IMR-90 (cell line): Measurements from ENCODE around the gene UBLCP1.

Experiments used
- BHLHE40 ChIP-seq: fragments of 150-350 bp; IDR thresholded peaks from 2 replicates; pipeline ENCODE4 v1.6.1; 2016; ENCODE audit warnings: mild to moderate bottlenecking, low read depth, low read length
- CEBPB ChIP-seq: IDR thresholded peaks from 2 replicates; pipeline ENCODE4 v1.6.1; 2012; ENCODE audit warnings: low read depth, low read length, improper control_type of control experiment
- CHD1 ChIP-seq: IDR thresholded peaks from 2 replicates; pipeline ENCODE4 v1.6.1; 2012; ENCODE audit warnings: low read depth, low read length, improper control_type of control experiment
- CTCF ChIP-seq: conservative IDR thresholded peaks from 2 replicates; pipeline ENCODE4 v1.5.1; 2012; ENCODE audit warnings: mild to moderate bottlenecking, low read depth, low read length, improper control_type of control experiment
- MAFK ChIP-seq: IDR thresholded peaks from 2 replicates; pipeline ENCODE4 v1.6.1; 2012; ENCODE audit warnings: low read depth, low read length, improper control_type of control experiment
- MAZ ChIP-seq: IDR thresholded peaks from 2 replicates; pipeline ENCODE4 v1.6.1; 2012; ENCODE audit warnings: low read depth, mild to moderate bottlenecking, low read length, improper control_type of control experiment, moderate library complexity, borderline replicate concordance
- MXI1 ChIP-seq: IDR thresholded peaks from 2 replicates; pipeline ENCODE4 v1.6.1; 2012; ENCODE audit warnings: low read depth, mild to moderate bottlenecking, low read length, moderate library complexity, borderline replicate concordance
- NFE2L2 ChIP-seq: fragments of 150-350 bp; IDR thresholded peaks from 2 replicates; pipeline ENCODE4 v1.6.1; 2016; ENCODE audit warnings: low read depth, mild to moderate bottlenecking, low read length
- POLR2A ChIP-seq: IDR thresholded peaks from 2 replicates; pipeline ENCODE4 v1.6.1; 2012; ENCODE audit warnings: mild to moderate bottlenecking, low read depth, low read length
- RAD21 ChIP-seq: IDR thresholded peaks from 2 replicates; pipeline ENCODE4 v1.6.1; 2012; ENCODE audit warnings: low read length, improper control_type of control experiment
- RCOR1 ChIP-seq: IDR thresholded peaks from 2 replicates; pipeline ENCODE4 v1.6.1; 2012; ENCODE audit warnings: mild to moderate bottlenecking, low read length, improper control_type of control experiment; ENCODE audit not compliant: insufficient replicate concordance
- RFX5 ChIP-seq: IDR thresholded peaks from 2 replicates; pipeline ENCODE4 v1.8.0; 2012; ENCODE audit warnings: low read depth, mild to moderate bottlenecking, low read length, moderate library complexity
- SMC3 ChIP-seq: fragments of 150-350 bp; IDR thresholded peaks from 2 replicates; pipeline ENCODE4 v1.6.1; 2016; ENCODE audit warnings: low read depth, mild to moderate bottlenecking, antibody characterized with exemption, low read length, moderate library complexity
- USF2 ChIP-seq: fragments of 150-350 bp; IDR thresholded peaks from 2 replicates; pipeline ENCODE4 v1.6.1; 2017; ENCODE audit warnings: mild to moderate bottlenecking, antibody characterized with exemption, low read length, low read depth

- TF ChIP-seq SMC3 (peak; percentile 54; the same call in 1 of the 2 replicates), POLR2A (no peak), CTCF (peak; percentile 56), CEBPB (no peak), BHLHE40 (no peak), RFX5 (no peak), RCOR1 (no peak), MAFK (no peak), RAD21 (peak; percentile 77), CHD1 (no peak), MXI1 (no peak), USF2 (no peak), MAZ (no peak), NFE2L2 (no peak)
Observed at GRCh38 chr5:159286420-159287035, 23.4 kb downstream of the UBLCP1 start.
